ENCODE data around the gene MRPS17.
A peak's percentile ranks its signal among the peaks of the same experiment; 100 is the strongest.

MRPS17 gene

DNA sequence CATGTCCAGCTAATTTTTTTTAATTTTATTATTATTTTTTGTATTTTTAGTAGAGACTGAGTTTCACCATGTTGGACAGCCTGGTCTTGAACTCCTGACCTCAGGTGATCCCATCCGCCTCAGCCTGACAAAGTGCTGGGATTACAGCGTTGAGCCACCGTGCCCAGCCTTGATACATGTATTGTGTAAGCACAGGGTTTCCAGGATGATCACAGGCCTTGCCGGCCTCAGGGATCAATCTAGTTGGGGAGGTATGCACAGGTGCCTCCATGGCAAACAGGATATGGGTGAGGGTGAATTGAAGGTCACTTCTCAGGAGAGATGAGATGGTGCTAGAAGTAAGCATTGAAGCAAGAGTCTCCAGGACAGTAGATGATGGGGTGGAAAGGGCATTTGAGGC is 5.5 kb downstream of the MRPS17 start:
- H3F3A ChIP-seq (ENCODE audit: insufficient read depth, low read length) = no peaks in the 10 kb centered on the region
- H3K9ac ChIP-seq (ENCODE audit: low read length) = no peak overlapping the region
- H3K4me2 ChIP-seq (ENCODE audit: low read depth, low read length) = no peak overlapping the region
- no peak overlapping the region for H3K4me3 ChIP-seq (ENCODE audit: low read length)
- H3K9me3 ChIP-seq (replicated peaks; ENCODE audit: insufficient read depth, low read length) = no peaks in the 10 kb centered on the region
- no peak for TF ChIP-seq EZH2phosphoT487 (IDR thresholded peaks at IDR 0.05; ENCODE audit: low read length)
- TF ChIP-seq, protein P1, sequence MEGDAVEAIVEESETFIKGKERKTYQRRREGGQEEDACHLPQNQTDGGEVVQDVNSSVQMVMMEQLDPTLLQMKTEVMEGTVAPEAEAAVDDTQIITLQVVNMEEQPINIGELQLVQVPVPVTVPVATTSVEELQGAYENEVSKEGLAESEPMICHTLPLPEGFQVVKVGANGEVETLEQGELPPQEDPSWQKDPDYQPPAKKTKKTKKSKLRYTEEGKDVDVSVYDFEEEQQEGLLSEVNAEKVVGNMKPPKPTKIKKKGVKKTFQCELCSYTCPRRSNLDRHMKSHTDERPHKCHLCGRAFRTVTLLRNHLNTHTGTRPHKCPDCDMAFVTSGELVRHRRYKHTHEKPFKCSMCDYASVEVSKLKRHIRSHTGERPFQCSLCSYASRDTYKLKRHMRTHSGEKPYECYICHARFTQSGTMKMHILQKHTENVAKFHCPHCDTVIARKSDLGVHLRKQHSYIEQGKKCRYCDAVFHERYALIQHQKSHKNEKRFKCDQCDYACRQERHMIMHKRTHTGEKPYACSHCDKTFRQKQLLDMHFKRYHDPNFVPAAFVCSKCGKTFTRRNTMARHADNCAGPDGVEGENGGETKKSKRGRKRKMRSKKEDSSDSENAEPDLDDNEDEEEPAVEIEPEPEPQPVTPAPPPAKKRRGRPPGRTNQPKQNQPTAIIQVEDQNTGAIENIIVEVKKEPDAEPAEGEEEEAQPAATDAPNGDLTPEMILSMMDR (IDR thresholded peaks at IDR 0.05; ENCODE audit: low read length) = no peak
- no peak for TF ChIP-seq EZH2 (optimal IDR thresholded peaks at IDR 0.05; ENCODE audit: low read depth, low read length)
- no peaks in the 10 kb centered on the region for H3K4me1 ChIP-seq (ENCODE audit: low read length)
- peaks cover 15% of the 10 kb centered on the region for H3K79me2 ChIP-seq (ENCODE audit: low read length)
- no peak for DNase-seq
- H4K20me1 ChIP-seq (ENCODE audit: insufficient read depth, low read length) = no peaks in the 10 kb centered on the region
- H3K27ac ChIP-seq (ENCODE audit: low read length) = no peak overlapping the region
- no peak overlapping the region for H2AFZ ChIP-seq (ENCODE audit: low read length)
- no peaks in the 10 kb centered on the region for H3K27me3 ChIP-seq (replicated peaks; ENCODE audit: insufficient read depth, low read length)
- no peaks in the 10 kb centered on the region for H3K9me2 ChIP-seq (replicated peaks; ENCODE audit: insufficient read depth, low read length)
- H3K36me3 ChIP-seq (replicated peaks; ENCODE audit: insufficient read depth, low read length) = 0 out of 2 replicates have a peak, but pooled peaks cover 3% of the 10 kb centered on the region

DNA sequence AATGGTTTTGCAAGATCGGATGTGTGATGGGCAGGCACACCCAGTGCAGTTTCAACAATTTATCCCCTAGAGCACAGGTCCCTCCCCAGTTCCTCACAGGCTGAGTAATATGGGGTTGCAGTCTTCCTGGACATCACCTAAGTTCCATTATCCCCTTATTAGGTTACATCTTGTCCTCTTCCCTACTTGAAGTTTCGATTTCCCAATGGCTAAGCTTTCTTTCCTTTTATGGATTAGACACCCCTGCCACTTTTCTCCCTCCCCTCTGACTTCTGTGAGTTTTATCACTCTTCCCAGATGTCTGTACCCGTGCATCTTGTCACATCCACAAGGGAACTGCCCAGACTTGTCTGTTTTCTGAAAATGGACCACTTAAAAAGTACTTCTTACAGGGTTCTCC is 10.3 kb downstream of the MRPS17 start:
- Histone ChIP-seq H3K79me2 (ENCODE audit: low read length) (peaks cover 3% of the 10 kb centered on the region; the same call in 1 of the 2 replicates), H3K9ac (ENCODE audit: low read length) (no peak overlapping the region), H3K27ac (ENCODE audit: low read length) (no peak overlapping the region), H3K9me2 (replicated peaks; ENCODE audit: insufficient read depth, low read length) (no peaks in the 10 kb centered on the region), H2AFZ (ENCODE audit: low read length) (no peak overlapping the region), H4K20me1 (ENCODE audit: insufficient read depth, low read length) (no peaks in the 10 kb centered on the region), H3K4me2 (ENCODE audit: low read depth, low read length) (no peak overlapping the region), H3F3A (ENCODE audit: insufficient read depth, low read length) (no peaks in the 10 kb centered on the region; the same call in 1 of the 2 replicates), H3K27me3 (replicated peaks; ENCODE audit: insufficient read depth, low read length) (no peaks in the 10 kb centered on the region), H3K9me3 (replicated peaks; ENCODE audit: insufficient read depth, low read length) (no peaks in the 10 kb centered on the region), H3K4me1 (ENCODE audit: low read length) (peaks cover 4% of the 10 kb centered on the region; the same call in 1 of the 2 replicates), H3K36me3 (replicated peaks; ENCODE audit: insufficient read depth, low read length) (no peaks in the 10 kb centered on the region), H3K4me3 (ENCODE audit: low read length) (no peak overlapping the region)
- no peak for DNase-seq
- TF ChIP-seq, protein P1 (IDR thresholded peaks at IDR 0.05; ENCODE audit: low read length) = no peak
- no peak for TF ChIP-seq EZH2phosphoT487 (IDR thresholded peaks at IDR 0.05; ENCODE audit: low read length)
- no peak for TF ChIP-seq EZH2 (optimal IDR thresholded peaks at IDR 0.05; ENCODE audit: low read depth, low read length)

DNA sequence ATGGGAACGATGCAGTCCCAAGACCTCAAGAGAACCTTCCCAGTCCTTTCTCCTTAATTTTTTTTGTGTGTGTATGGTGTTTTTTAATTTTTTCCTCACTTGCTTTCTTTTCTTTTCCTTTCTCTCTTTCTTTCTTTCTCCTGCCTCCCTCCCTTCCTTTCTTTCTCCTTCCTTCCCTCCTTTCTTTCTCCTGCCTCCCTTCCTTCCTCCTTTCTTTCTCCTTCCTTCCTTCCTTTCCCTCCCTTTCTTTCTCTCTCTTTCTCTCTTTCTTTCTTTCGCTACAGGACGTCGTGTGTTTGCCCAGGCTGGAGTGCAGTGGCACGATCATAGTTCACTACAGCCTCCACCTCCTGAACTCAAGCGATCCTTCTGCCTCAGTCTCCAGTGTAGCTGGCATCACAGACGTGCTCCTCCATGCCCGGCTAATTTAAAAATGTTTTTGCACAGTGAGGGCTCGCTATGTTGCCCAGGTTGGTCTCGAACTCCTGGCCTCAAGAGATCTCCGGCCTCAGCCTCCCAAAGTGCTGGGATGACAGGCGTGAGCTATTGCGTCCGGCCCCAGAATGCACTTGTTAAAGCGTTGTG is 12.0 kb downstream of the MRPS17 start:
- Histone ChIP-seq H3K36me3 (replicated peaks; ENCODE audit: insufficient read depth, low read length) (no peaks in the 10 kb centered on the region), H4K20me1 (ENCODE audit: insufficient read depth, low read length) (no peaks in the 10 kb centered on the region), H2AFZ (ENCODE audit: low read length) (peak overlapping the region; percentile 82), H3K79me2 (ENCODE audit: low read length) (peaks cover 3% of the 10 kb centered on the region; the same call in 1 of the 2 replicates), H3K4me3 (ENCODE audit: low read length) (peak overlapping the region; percentile 50; the same call in 1 of the 2 replicates), H3K9ac (ENCODE audit: low read length) (peak overlapping the region; percentile 51; the same call in 1 of the 2 replicates), H3K4me2 (ENCODE audit: low read depth, low read length) (peak overlapping the region; percentile 86), H3K27me3 (replicated peaks; ENCODE audit: insufficient read depth, low read length) (no peaks in the 10 kb centered on the region), H3K9me2 (replicated peaks; ENCODE audit: insufficient read depth, low read length) (no peaks in the 10 kb centered on the region), H3F3A (ENCODE audit: insufficient read depth, low read length) (no peaks in the 10 kb centered on the region; the same call in 1 of the 2 replicates), H3K9me3 (replicated peaks; ENCODE audit: insufficient read depth, low read length) (no peaks in the 10 kb centered on the region), H3K4me1 (ENCODE audit: low read length) (peaks cover 4% of the 10 kb centered on the region; the same call in 1 of the 2 replicates), H3K27ac (ENCODE audit: low read length) (no peak overlapping the region)
- TF ChIP-seq EZH2phosphoT487 (IDR thresholded peaks at IDR 0.05; ENCODE audit: low read length) (no peak), EZH2 (optimal IDR thresholded peaks at IDR 0.05; ENCODE audit: low read depth, low read length) (no peak)
- TF ChIP-seq, protein P1 (IDR thresholded peaks at IDR 0.05; ENCODE audit: low read length) = no peak
- DNase-seq = no peak

All from MM.1S (cell line).